ENCODE results near the gene NCOA3.
"Not testable (repeated sequence)": the region's sequence is repeated elsewhere in the genome, so short reads cannot be mapped to it uniquely, and the experiment has no call there.

NCOA3 gene

GRCh38 chr20:47501482-47502270, at the start of gene NCOA3:
TSS of gene NCOA3 (plus strand) at chr20:47501887. CDS start at chr20:47622248, 120,361 bp downstream.
- peak; percentile 97 for DNase-seq (ENCODE audit: low spot score)

DNA sequence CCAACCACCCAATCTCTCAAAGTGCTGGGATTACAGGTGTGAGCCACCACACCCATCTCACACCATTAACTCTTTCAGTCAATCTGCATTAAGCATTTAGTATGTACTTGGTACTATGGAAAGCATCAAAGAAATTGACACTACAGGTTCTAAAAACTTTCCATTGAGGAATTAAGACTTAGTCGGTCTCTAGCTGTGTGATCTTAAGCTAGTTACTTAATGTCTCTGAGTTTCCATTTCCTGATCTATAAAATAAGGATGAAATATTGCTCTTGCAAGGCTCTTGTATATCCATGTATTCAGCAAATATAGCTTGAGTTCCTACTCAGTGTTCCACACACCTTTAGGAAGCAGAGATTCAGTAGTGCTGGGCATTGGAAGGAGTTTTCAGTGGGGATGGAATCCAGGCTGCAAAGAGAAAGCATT, 48.9 kb upstream of the NCOA3 start:
- no peak for DNase-seq (ENCODE audit: low spot score)

- DNase-seq (ENCODE audit: low spot score): peak; percentile 74
Observed at GRCh38 chr20:47453167-47453782, 48.4 kb upstream of the NCOA3 start.

- DNase-seq (ENCODE audit: low spot score): no peak
Observed at GRCh38 chr20:47454298-47455132, 47.2 kb upstream of the NCOA3 start.

DNA sequence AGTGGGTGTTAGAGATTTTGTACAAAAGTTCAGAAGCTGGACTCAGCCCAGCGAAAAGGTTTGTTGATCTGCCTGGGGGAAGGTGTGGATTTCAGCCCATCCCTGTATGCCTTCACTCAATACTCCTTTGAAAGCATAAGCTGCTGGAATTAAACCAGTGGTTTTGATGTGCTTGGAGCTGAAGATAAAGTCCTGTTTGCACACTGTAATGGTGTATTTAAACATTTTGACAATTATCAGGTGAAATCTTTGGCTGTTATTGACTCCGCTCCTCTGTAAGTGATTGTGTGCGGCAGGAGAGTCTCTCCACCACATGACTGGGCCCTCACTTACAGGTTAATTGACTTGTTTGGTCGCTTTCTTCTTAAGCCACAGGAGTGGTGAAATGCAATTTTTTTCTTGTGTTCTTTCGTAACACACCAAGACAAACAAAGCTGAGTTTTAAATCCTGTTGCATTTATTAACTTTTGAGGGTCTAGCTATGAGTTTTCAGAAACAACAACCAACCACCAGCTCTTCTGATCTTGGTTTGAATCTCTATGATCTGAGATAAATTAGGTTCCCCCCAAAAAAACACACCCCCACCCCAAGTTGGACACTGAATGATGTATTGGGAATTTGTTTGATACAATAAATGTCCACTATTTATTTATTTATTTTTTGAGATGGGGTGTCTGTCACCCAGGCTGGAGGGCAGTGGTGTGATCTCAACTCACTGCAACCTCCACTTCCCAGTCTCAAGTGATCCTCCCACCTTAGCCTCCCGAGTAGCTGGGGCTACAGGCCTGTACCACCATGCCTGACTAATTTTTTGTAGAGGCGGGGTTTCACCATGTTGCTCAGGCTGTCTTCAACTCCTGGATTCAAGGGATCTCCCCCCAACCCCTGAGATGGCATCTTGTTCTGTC, 46.3 kb upstream of the NCOA3 start:
- DNase-seq (ENCODE audit: low spot score): no peak

DNA sequence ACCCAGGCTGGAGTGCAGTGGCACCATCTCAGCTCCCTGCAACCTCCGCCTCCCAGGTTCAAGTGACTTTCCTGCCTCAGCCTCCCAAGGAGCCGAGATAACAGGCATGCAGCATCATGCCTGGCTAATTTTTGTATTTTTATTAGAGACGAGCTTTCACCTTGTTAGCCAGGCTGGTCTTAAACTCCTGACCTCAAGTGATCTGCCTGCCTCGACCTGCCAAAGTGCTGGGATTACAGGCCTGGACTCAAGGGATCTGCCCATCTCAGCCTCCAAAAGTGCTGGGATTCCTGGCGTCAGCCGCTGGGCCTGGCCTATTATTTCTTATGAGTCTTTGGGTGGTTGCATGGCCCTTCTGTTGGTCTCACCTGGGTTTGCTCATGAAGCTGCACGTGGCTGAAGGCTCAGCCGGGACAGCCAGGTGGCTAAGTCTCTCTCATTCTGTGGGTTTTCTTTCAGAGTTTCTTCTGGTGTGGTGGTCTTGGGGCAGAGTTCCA, 45.6 kb upstream of the NCOA3 start:
- no peak for DNase-seq (ENCODE audit: low spot score)

DNA sequence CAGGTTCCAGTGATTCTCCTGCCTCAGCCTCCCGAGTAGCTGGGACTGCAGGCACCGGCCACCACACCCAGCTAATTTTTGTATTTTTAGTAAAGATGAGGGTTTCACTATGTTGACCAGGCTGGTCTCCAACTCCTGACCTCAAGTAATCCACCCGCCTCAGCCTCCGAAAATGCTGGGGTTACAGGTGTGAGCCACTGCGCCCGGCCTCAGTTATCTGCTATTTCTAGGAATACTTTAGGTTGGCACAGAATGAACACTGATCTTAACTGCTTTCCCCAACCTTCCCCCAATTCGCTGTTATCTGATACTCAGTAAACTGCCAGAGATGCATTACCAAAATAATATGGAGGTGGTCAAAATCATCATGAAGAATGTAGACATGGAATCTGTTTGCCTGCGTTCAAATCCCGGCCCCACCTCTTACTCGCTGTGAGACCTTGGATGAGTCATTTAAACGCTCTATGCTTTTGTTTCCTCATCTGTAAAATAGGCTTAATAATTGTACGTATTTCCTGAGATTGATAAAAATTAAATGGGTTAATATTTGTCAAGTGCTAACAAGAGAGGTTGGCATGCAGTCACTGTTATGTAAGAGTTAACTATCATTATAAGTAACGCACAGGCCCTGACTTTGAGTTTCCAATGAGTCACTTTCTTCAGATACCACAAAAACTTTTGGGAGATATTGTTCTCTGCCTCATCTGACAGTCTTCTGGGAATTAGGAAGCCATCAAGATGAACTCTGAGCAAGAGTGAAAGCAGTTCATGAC, 44.5 kb upstream of the NCOA3 start:
- DNase-seq (ENCODE audit: low spot score): peak; percentile 69

GRCh38 chr20:47458280-47459050, 43.2 kb upstream of the NCOA3 start:
- DNase-seq (ENCODE audit: low spot score): not testable (repeated sequence)

GRCh38 chr20:47459344-47460073, 42.2 kb upstream of the NCOA3 start:
- no peak for DNase-seq (ENCODE audit: low spot score)

DNA sequence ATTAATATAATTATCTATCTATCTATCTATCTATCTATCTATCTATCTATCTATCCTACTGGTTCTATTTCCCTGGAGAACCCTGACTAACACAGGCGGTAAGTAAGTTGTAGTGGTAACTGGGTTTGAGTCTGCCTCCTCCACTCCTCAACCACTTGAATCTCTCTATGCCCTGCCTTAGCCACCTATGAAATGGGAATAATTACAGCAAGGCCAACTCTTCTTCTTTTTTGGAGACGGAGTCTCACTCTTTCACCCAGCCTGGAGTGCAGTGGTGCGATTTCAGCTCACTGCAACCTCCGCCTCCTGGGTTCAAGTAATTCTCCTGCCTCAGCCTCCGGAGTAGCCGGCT, 41.0 kb upstream of the NCOA3 start:
- not testable (repeated sequence) for DNase-seq (ENCODE audit: low spot score)

GRCh38 chr20:47461120-47461685, 40.5 kb upstream of the NCOA3 start:
- DNase-seq (ENCODE audit: low spot score): no peak

GRCh38 chr20:47461906-47462305, 39.8 kb upstream of the NCOA3 start:
- not testable (repeated sequence) for DNase-seq (ENCODE audit: low spot score)

GRCh38 chr20:47464380-47465101, 37.1 kb upstream of the NCOA3 start:
- peak; percentile 84 for DNase-seq (ENCODE audit: low spot score)

GRCh38 chr20:47465335-47466090, 36.2 kb upstream of the NCOA3 start:
- no peak for DNase-seq (ENCODE audit: low spot score)

- peak; percentile 55 for DNase-seq (ENCODE audit: low spot score)
Observed at GRCh38 chr20:47466213-47466612, 35.5 kb upstream of the NCOA3 start.

GRCh38 chr20:47466704-47467459, 34.8 kb upstream of the NCOA3 start:
- no peak for DNase-seq (ENCODE audit: low spot score)
